ENCODE data around the gene ZRANB1.

Gene ZRANB1

GRCh38 chr10:125008689-125009638, 67.0 kb downstream of the ZRANB1 start:
- DNase-seq: no peak

- no peak for DNase-seq
These were observed 67.8 kb downstream of the ZRANB1 start for GRCh38 chr10:125009661-125010161.

GRCh38 chr10:125010362-125010761, 68.4 kb downstream of the ZRANB1 start:
- DNase-seq: no peak

GRCh38 chr10:125011171-125011925, 69.4 kb downstream of the ZRANB1 start:
- no peak for DNase-seq

- DNase-seq: no peak
These were observed 70.2 kb downstream of the ZRANB1 start for GRCh38 chr10:125011926-125012705.

- no peak for DNase-seq
These were observed 71.1 kb downstream of the ZRANB1 start for GRCh38 chr10:125012851-125013528.

- no peak for DNase-seq
These were observed 71.6 kb downstream of the ZRANB1 start for GRCh38 chr10:125013529-125013872.

- DNase-seq: no peak
These were observed 72.3 kb downstream of the ZRANB1 start for GRCh38 chr10:125014086-125014830.

- no peak for DNase-seq
These were observed 73.0 kb downstream of the ZRANB1 start for GRCh38 chr10:125014836-125015355.

GRCh38 chr10:125015356-125015944, 73.5 kb downstream of the ZRANB1 start:
- DNase-seq: peak; percentile 16 to 17

- DNase-seq: no peak
These were observed 74.2 kb downstream of the ZRANB1 start for GRCh38 chr10:125016123-125016522.

- DNase-seq: no peak
These were observed 74.8 kb downstream of the ZRANB1 start for GRCh38 chr10:125016611-125017202.

- no peak for DNase-seq
These were observed 75.8 kb downstream of the ZRANB1 start for GRCh38 chr10:125017547-125018298.

- no peak for DNase-seq
These were observed 76.7 kb downstream of the ZRANB1 start for GRCh38 chr10:125018576-125019143.

GRCh38 chr10:125020386-125020785, 78.5 kb downstream of the ZRANB1 start:
- no peak for DNase-seq

GRCh38 chr10:125020871-125021270, 78.9 kb downstream of the ZRANB1 start:
- DNase-seq: no peak

- DNase-seq: no peak
These were observed 79.9 kb downstream of the ZRANB1 start for GRCh38 chr10:125021686-125022344.

- no peak for DNase-seq
These were observed 80.7 kb downstream of the ZRANB1 start for GRCh38 chr10:125022671-125023070.

GRCh38 chr10:125023255-125023654, 81.3 kb downstream of the ZRANB1 start:
- no peak for DNase-seq

Measured in CD4-positive, alpha-beta T cell treated with Interleukin-1 beta for 1 hour (primary cell).